Head of caudate nucleus (tissue), 42 donors: ENCODE measurements around the gene CST11.

Experiments used
- DNase-seq, 42 donors: peaks; one replicate each; pipeline versions ENCODE4 v3.0.0 to v3.0.0-alpha.2; 2020 to 2021; ENCODE audit warnings: mixed read lengths in 7 of 42
- intact Hi-C: fragments of 100-400 bp; cut with DNase I; formaldehyde crosslinking; loops from one replicate; pipeline ENCODE4 v1.15.0; 2022

Gene CST11

DNA sequence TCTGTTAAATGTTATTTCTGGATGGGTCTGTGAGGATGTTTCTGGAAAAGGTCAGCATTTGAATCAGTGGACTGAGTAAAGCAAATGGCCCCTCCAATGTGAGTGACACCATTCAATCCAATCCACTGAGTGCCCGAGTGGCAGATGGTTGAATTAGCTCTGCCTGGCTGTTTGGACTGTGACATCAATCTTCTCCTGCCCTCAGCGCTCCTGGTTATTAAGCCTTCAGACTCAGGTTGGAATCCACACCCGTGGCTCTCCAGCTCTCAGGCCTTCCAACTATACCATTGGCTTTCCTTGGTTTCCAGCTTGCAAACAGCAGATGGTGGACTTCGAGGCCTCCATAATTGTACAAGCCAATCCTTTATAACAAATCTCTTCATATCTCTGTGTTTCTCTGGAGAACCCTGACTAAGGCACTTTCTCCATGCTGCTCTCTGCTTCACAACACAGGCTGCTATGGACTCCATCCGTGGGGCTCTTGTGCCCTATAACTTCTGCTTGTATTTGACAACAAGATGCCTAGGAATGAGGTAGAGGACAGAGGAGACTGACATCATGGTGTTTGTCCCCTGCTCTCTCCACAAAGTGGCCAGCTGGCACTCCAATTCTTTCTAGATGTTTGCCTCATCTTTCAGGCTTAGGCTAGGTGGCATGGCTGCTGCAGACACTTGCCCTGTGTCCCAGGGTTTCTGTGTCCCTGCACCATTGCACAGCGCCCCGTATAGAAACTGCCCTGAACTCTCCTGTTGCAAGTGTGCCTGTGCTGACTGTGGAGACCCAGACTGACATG, 18.0 kb downstream of the CST11 start:
- intact Hi-C loops: no loop called here
- peak in 1 of 42 donors; percentile 30 for DNase-seq

DNA sequence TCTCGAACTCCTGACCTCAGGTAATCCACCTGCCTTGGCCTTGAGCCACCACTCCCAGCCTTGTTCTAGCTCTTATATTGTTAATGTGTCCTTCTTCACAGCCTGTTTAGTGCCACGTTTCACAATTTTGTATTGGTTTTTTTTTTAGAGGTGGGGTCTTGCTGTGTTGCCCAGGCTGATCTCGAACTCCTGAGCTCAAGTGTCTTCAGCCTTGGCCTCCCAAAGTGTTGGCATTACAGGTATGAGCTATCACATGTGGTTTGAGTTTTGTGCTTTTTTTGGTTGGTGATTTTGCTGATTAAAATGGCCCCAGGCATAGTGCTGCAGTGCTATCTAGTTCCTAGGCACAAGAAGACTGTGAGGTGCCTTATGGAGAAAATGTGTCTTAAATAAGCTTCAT, 19.0 kb downstream of the CST11 start:
- peak in 1 of 42 donors; percentile 2 for DNase-seq
- intact Hi-C loops: no loop called here

DNA sequence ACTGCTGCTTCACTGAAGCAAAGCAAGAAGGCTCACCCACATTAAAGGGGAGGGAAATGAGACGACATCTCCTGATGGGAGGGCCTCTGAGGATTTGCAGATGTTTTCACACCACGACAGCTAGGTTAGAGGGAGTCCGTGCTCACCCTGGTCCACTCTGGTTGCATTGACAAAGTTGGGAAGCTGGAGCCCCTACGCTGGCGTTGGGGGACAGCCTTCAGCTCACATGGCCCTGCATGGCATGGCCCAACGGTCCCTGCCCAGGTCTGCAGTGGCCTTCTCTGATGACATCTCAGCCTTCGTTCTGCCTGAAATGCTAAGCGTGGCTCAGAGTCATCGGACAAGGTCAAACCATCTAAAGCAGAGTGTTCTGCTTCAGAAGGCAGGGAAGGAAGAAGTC, 27.5 kb downstream of the CST11 start:
- no peak for DNase-seq
- intact Hi-C loops: no loop called here

DNA sequence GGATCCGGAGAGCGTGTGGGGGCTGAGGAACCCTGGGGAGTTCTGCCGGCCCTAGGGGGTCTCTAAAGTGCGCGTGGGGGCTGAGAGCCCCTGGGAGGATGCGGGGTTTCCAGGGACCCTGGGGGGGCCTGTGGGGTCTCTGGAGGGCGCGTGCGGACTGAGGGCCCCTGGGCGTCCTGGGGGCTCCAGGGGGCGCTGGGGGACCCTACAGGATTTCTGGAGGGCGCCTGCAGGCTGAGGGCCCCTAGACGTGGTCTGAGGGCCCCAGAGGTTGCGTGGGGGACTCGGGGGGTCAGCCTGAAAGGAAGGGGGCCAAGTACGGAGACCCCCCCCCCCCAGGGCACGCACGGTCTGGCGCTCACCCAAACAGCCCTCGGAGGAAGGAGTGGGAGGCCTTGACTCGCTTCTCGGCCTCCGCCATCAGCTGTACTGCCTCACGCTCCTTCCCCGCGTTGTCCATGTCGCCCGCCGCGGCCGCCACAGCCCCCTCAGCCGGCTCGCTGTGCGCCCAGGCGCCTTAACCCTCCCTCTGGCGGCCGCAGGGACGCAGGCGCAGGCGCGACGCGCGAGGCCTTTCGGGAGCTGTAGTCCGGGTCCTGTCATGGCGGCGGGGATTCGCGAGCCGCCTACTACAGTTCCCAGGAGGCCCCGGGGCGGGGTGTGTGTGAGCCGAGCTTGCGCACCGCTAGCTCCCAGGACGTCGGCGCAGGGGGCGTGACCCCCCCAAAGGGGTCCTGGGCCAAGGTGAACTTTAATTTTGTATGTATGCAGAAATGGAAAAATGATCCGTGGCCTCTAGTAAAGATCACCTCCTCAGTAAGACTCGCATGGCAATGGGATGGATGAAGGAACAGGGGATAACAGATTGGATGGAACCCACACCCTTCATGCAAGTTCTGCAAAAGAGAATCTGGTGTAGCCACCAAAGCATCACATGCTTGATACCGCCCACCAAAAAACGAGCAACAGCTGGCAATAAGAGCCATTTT, 31.4 kb downstream of the CST11 start, which contains the start of gene NAPB:
Gene NAPB, minus strand, starts transcription at position 546 of the 989 bp plus-strand sequence. Its CDS starts 86 bp downstream, at position 460.
- intact Hi-C loops: loop anchor here (5.0 kb wide), 1 partner anchor 59 kb away; the partner anchor contains the start of gene GZF1
- peak; percentile 91 to 99 (median 97) for DNase-seq

DNA sequence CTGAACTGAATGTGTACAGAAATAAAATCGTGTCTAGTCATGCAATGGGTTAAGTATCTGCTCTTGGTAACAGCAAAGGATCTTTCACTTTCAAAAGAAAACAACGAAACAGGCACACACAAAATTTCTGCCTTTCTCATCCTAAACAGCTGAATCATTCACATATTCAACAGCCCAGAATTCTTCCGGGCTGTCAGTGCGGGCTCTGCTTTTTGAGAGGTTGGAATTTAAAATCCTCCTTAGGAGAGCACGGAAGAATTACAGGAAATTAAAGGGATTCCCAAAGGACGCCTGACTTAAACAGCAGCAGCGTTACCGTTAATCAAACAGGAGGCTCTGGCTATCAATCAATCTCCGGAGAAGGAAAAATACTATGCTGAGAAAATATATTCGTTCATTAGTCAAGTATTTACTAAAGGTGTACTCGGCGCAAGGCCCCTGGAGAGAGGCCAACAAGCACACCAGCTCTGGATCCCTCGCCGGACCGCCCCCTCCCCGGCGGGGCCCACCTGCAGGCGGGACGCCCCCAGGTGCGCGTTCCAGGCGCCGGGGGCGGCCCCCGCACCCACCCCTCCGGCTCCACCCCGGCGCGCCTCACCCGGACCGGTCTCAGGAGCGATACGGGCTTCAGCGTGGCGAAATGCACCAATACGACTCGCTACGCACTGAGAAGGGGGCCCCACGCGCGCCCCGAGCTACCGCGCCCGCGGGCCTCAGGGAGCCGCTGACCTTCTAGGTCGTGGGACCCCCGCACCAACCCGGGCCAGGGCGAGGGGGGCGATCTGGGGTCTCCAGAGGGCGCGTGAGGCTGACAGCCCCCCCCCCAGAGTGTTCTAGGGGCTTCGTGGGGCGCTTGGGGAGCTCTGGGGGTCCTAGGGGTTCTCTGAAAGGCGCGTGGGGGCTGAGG, 32.4 kb downstream of the CST11 start:
- peak in 35 of 42 donors; percentile 18 to 73 (median 38) for DNase-seq
- intact Hi-C loops: loop anchor here (5.0 kb wide), 1 partner anchor 58 kb away; the partner anchor contains the start of gene GZF1

DNA sequence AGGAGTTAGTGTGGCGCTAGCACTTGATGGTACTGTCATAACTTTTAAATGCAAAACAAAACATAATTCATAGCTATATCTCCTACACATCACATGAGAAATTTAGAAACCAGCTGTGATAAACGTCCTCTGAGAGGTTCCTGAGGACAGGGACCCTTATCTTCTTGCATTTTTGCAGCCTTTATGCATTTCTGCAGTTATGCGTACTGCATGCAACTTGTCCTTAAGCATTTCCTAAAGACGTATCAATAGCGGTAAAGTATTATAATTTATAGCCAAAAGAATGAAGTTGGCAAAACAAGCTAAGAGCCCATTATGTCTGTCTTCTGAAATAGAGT, 33.0 kb downstream of the CST11 start:
- intact Hi-C loops: no loop called here
- DNase-seq: no peak

DNA sequence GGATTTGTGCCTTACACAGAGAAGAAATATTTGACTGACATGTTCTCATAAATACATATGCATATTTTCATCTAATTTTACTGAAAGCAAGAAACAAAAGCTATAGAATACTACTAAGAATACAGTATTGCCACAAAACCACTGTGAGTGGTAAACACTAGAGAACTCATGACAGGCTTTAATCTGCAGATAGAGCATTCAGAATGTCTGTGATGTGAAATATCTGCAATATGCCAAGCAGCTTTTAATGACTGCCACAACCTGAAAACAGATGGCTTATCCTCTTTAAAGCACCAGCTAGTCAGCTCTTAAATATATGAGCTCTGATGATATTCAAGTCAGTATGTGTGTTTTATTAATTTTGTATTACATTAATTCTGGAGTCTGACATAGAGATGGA, 34.8 kb downstream of the CST11 start:
- intact Hi-C loops: no loop called here
- no peak for DNase-seq

DNA sequence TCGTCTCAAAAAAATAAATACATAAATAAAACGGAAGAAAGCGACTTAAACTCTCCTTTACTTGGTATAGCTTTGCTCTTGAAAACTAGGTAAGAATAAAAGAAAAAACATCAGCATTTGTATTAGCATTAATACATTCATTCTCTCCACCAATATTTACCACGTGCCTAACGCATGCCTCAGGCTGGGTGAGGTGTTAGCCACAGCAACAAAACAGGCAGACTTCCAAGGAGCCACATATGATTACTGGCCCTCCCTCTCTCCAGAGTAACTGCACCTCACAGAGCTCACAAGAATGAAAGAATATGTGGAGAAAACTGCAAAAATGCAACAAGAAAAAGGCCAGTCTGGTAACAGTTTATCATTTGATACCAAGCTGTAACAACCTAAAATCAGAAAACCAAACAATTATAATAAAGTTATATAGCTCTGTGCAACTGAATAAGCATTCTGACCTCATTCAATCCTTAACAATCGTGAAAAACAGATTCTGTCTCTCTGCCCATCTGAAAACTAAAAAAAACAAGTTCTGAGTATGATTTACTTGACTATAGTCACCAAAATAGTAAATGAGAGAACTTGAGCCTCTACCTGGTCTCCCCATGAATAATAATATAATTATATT, 36.6 kb downstream of the CST11 start:
- DNase-seq: no peak
- intact Hi-C loops: no loop called here

DNA sequence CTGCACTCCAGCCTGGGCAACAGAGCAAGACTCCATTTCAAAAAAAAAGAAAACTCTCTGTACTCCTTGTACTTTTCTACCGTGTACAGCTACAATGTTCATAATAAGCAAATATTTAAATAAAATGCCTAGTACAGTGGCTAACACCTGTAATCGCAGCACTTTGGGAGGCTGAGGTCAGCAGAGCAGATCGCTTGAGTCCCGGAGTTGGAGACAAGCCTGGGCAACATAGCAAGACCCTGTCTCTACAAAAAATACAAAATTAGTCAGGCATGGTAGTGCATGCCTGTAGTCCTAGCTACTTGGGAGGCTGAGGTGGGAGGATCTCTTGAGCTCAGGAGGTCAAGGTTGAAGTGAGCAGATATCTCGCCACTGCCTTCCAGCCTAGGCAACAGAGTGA, 37.1 kb downstream of the CST11 start:
- DNase-seq: no peak
- intact Hi-C loops: no loop called here

DNA sequence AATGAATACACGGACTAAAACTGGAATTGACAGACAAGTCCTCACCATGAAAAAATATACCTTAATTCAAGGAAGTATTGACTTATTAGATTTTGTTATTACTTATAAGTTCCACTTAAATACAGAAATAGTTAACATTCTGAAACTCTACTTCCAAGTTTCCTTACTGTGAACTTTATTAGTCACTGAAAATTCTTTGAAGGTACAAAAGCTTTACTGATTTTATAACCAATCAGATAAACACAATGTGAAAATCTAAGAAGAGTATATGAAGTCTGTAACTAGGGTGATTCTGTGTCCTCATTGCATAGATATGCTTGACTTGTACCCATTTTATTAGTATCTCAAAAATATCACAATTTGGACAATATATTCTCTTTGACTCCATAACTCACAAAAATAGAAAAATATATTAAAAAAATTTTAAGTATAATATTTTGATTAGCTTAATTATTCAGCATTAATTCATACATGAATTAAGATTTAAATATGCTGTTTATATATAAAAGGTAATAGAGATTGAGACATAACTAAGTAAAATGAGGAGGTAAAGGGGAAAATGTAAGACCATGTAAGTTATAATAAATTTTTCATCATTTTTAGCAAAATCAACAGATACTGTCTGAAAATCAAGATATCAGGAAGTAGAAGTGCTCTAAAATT, 38.0 kb downstream of the CST11 start:
- intact Hi-C loops: no loop called here
- DNase-seq: no peak

DNA sequence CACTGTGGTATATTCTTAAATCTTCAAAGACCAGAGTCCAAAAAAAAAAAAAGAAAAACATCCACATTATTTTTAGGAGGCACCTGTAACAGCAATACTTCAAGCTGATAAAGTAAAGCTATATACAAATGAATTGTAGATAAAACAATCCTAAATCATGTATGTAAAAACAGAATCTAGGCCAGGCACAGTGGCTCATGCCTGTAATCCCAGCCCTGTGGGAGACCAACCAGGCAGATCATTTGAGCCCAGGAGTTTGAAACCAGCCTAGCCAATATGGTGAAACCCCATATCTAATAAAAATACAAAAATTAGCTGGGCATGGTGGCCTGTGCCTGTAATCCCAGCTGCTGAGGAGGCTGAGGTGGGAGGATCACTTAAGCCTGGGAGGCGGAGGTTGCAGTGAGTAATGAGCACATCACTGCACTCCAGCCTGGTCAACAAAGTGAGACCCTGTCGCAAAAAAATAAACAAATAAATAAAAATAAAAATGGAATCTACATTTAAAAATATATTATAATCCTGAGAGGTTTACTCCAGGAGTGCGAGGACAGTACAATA, 38.7 kb downstream of the CST11 start:
- DNase-seq: no peak
- intact Hi-C loops: no loop called here

DNA sequence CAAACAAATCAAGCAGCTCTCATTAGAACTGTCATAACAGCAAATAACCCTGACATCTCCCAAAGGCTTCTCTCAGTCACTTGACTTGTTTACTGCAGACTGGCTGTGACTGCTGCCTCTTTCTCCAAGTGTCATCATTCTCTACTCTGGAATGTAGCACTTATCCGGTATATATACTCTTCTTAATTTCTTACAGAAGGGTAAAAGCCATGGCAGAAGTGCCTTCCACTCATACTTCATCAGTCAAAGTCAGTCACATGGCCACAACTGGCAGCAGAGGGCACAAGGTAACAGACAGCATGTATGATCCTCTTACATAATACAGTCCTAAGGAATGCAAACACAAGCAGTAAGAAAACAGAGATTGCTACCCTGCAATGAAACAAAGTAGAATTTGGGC, 40.6 kb downstream of the CST11 start:
- intact Hi-C loops: no loop called here
- peak in 3 of 42 donors; percentile 13 to 48 (median 22) for DNase-seq

DNA sequence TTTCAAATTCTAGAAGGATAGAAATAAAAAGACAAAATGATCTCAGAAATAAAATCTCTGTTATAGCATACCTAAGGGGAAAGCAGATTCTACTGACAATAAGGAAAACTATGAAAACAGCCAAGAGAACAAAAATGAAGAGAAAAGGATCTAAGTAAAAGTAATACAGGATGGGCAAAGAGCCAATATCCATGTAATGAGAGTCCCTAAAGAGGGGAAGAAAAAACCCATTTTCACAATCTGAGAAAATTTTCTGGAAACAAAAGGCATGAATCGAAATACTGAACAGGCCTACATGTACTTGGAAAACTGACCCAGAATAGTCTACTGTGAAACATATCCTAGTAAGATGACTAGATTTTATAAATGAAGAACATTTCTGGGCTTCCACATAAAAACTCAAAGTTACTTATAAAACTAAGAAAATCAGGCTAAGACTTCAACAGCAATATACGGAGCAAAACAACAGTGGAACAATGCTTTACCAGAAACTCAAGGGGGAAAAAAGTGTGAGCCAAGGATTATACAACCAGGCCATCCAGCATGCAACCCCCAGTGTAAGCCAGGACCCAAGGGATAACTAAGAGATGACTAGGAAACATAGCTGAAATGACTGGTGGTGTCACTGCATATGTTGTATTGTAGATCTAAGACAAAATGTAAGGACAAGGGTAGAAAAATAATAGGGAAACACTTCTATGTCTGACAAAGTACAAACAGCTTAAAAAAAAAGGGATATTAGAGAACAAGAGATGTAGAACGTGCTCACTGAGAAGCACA, 41.6 kb downstream of the CST11 start:
- intact Hi-C loops: no loop called here
- DNase-seq: no peak

DNA sequence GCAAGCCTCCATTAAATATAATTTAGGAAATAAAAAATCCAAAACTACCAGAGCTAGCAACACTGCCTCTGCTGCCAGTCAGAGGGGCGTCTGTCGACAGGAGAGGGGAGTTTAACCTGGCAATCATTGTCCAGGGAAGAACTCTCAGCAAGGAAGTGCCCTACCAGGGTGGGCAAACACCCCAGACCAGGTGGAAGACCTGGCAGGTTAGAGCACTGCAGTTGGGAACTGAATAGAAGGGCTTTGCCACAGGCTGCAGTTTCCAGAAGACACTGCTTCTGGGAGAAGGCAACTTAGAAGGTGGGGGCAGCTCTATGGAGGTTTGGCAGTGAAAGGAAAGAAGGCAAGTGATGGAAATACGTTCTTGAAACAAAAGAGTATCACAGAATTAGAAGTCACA, 42.9 kb downstream of the CST11 start:
- intact Hi-C loops: no loop called here
- no peak for DNase-seq

DNA sequence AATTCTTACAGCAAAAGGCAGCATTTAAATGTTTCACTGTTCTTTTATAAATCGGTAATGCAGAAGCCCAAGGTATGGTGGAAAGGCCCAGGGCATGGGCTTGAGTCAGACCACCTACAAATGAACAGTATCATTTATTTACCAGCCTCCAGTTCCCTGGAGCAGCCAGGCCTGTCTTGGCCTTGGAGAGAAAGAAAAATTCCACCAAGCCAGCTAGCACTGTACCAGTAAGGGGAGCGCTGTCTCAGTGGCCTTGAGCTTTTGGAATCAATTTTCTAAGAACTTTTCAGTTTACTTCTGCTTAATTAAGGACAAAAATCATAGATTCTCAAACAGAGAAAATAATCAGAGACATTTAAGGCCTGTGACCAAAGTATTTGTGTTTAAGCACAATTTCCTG, 43.7 kb downstream of the CST11 start:
- DNase-seq: no peak
- intact Hi-C loops: no loop called here

DNA sequence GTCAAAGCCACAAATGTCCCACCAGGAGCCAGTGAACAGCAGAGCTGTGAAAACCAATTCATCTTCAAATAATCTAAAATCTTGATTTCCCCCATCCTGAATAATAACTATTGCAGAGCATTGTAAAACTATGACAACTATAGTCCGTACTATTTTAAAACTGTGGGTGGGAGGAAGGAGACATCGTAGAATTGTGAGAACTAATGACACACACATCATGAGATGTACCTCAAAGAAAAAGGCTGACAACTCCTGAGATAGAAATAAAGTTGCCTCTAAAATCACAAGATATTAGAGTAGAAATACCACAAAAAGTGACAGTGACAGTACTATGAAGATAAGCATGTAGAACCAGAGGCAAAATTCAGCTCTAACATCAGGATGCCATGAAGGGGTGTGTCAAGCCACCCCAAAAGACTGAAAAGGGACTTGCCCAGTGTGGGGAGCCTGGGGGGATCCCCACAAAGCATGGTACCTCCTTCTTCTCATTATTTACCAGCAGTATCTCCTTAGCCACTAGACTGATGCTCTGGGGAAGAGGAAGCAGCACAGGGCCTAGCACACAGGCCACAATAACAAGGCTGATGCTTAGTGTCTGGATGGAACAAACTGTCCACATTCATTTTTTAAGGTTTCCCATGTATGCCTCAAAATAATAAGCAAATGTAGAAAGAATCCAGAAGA, 44.8 kb downstream of the CST11 start:
- peak in 1 of 42 donors; percentile 27 for DNase-seq

More for the DNA sequence above, 44.8 kb downstream of the CST11 start:
- intact Hi-C loops: no loop called here
